B cell (primary cell): ENCODE measurements around the gene DDR2. TPM values are rescaled to one million over a fixed set of nuclear protein-coding genes. Genes with fewer than 3 reads are reported as not detected.

Experiments used
- ATAC-seq: fragments of 200-7000 bp; cut with Tn5 transposase; one replicate; pipeline ENCODE4 v1.10.0; 2021; ENCODE audit warnings: low read depth, mild to moderate bottlenecking, moderate number of reproducible peaks, moderate library complexity
- CTCF ChIA-PET: fragments of 350-600 bp; sonication (Branson Sonifier 250); formaldehyde crosslinking; loops from one replicate; lab custom pipeline; 2021; ENCODE audit warnings: antibody characterized with exemption, inconsistent platforms; lab: Charles Lee
- POLR2A ChIA-PET: fragments of 350-600 bp; sonication (Branson Sonifier 250); formaldehyde crosslinking; loops from one replicate; lab custom pipeline; 2021; ENCODE audit warnings: antibody characterized with exemption; lab: Charles Lee
- DNase-seq: peaks from one replicate; pipeline ENCODE4 v3.0.0; 2013
- H2AFZ ChIP-seq: 2 replicates; pipeline ENCODE4 v1.6.1; 2012; ENCODE audit warnings: mild to moderate bottlenecking, low read depth, low read length; ENCODE audit not compliant: insufficient read depth, poor library complexity, severe bottlenecking
- H3K27ac ChIP-seq, 2 donors: 1 replicate in 1 of 2; 2 replicates in 1 of 2; pipeline ENCODE4 v1.5.1; 2012 to 2013; ENCODE audit warnings: low read length in 2 of 2, mild to moderate bottlenecking in 2 of 2, moderate library complexity in 1 of 2
- H3K27me3 ChIP-seq, 4 experiments: fragments of 200-600 bp in 1 of 4; sonication (generic) in 1 of 4; replicated peaks in 1 of 4; 1 replicate in 2 of 4; 2 replicates in 2 of 4; pipeline versions ENCODE4 v1.6.1 to v1.7.0; 2013 to 2016; ENCODE audit warnings: low read length in 3 of 4, mild to moderate bottlenecking in 2 of 4, mixed read lengths in 1 of 4, moderate library complexity in 1 of 4; ENCODE audit not compliant: insufficient read depth in 4 of 4, control insufficient read depth in 3 of 4; ENCODE audit errors: control extremely low read depth in 1 of 4
- H3K36me3 ChIP-seq, 2 experiments: replicated peaks in 1 of 2; 1 replicate in 1 of 2; 2 replicates in 1 of 2; pipeline versions ENCODE4 v1.6.1 to v1.7.1; 2013; ENCODE audit warnings: low read length in 1 of 2; ENCODE audit not compliant: insufficient read depth in 2 of 2, control insufficient read depth in 1 of 2; ENCODE audit errors: control extremely low read depth in 1 of 2, extremely low read depth in 1 of 2
- H3K4me1 ChIP-seq, 2 donors: fragments of 200-600 bp in 1 of 2; sonication (generic) in 1 of 2; 1 replicate in 1 of 2; 2 replicates in 1 of 2; pipeline versions ENCODE4 v1.5.1 to v1.6.1; 2013 to 2017; ENCODE audit warnings: low read length in 2 of 2; ENCODE audit not compliant: control insufficient read depth in 2 of 2, insufficient read depth in 2 of 2
- H3K4me2 ChIP-seq: replicated peaks from 2 replicates; pipeline ENCODE3; 2012; ENCODE audit warnings: mild to moderate bottlenecking, low read depth, low read length; ENCODE audit not compliant: poor library complexity, severe bottlenecking
- H3K4me3 ChIP-seq, 5 experiments: fragments of 200-600 bp in 1 of 5; sonication (generic) in 1 of 5; 1 replicate in 3 of 5; 2 replicates in 2 of 5; pipeline versions ENCODE4 v1.5.1 to v1.7.0; 2011 to 2016; ENCODE audit warnings: low read length in 4 of 5, mild to moderate bottlenecking in 4 of 5, low read depth in 2 of 5, control low read depth in 1 of 5, moderate library complexity in 1 of 5; ENCODE audit not compliant: insufficient read depth in 1 of 5; ENCODE audit errors: control extremely low read depth in 1 of 5, extremely low read depth in 1 of 5
- H3K79me2 ChIP-seq: fragments of 200-600 bp; sonication (generic); one replicate; pipeline ENCODE4 v1.6.0; 2016; ENCODE audit warnings: low read length; ENCODE audit not compliant: control insufficient read depth, insufficient read depth
- H3K9ac ChIP-seq: fragments of 200-600 bp; sonication (generic); 2 replicates; pipeline ENCODE4 v1.6.1; 2017; ENCODE audit warnings: mild to moderate bottlenecking, low read length, moderate library complexity
- H3K9me3 ChIP-seq, 3 donors: one replicate each; pipeline versions ENCODE4 v1.6.1 to v1.7.1; 2013; ENCODE audit warnings: low read length in 2 of 3; ENCODE audit not compliant: control insufficient read depth in 2 of 3, insufficient read depth in 1 of 3; ENCODE audit errors: control extremely low read depth in 1 of 3
- H4K20me1 ChIP-seq: 2 replicates; pipeline ENCODE4 v1.6.0; 2012; ENCODE audit warnings: mild to moderate bottlenecking, low read length; ENCODE audit not compliant: insufficient read depth, control insufficient read depth, poor library complexity, severe bottlenecking
- H3K27ac Mint-ChIP-seq: one replicate; pipeline ENCODE4 v1.8.0; 2021; ENCODE audit warnings: mixed read lengths
- H3K27me3 Mint-ChIP-seq: one replicate; pipeline ENCODE4 v1.8.0; 2021; ENCODE audit warnings: mixed read lengths
- H3K4me1 Mint-ChIP-seq: one replicate; pipeline ENCODE4 v1.8.0; 2021; ENCODE audit warnings: mixed read lengths
- H3K4me3 Mint-ChIP-seq: one replicate; pipeline ENCODE4 v1.8.0; 2021; ENCODE audit warnings: mixed read lengths
- H3K9me3 Mint-ChIP-seq: one replicate; pipeline ENCODE4 v1.8.0; 2022; ENCODE audit warnings: mixed read lengths; ENCODE audit not compliant: insufficient read depth
- EZH2 ChIP-seq: IDR thresholded peaks from 2 replicates; pipeline ENCODE4 v1.6.1; 2012; ENCODE audit warnings: borderline replicate concordance, low read depth, mild to moderate bottlenecking, moderate library complexity, low read length; ENCODE audit not compliant: insufficient read depth, poor library complexity, severe bottlenecking
- WGBS: methylation state at CpG from one replicate; pipeline ENCODE4 v1.1.5; 2013; ENCODE audit warnings: missing lambda C conversion rate; ENCODE audit not compliant: insufficient coverage; 5-methylcytosine and 5-hydroxymethylcytosine counted together
- intact Hi-C: fragments of 100-400 bp; cut with micrococcal nuclease; formaldehyde crosslinking; loops from one replicate; pipeline ENCODE4 v1.10.0; 2022
- polyA plus RNA-seq: library from polyadenylated mRNA; depleted of rRNA; stranded (reverse); fragments of >200 nt; gene quantifications from 2 replicates; pipeline ENCODE4 v1.2.3, GENCODE V29; 2012
- total RNA-seq, 2 donors: library from RNA; stranded (reverse); fragments of 120-200 nt in 1 of 2; gene quantifications; 1 replicate in 1 of 2; 2 replicates in 1 of 2; pipeline versions ENCODE4 v1.2.3 to v1.2.4, GENCODE V29; 2013 to 2022
- TF ChIP-seq, protein P1 (sequence below): fragments of 200-600 bp; IDR thresholded peaks from one replicate; pipeline ENCODE4 v1.8.0; 2022; ENCODE audit warnings: antibody characterized with exemption, mild to moderate bottlenecking

DDR2 gene
- total and polyA plus RNA-seq, 2 donors (not counting 1 experiment from before 2014, with no cell fraction given), result 0.12 to 0.24 TPM

DNA sequence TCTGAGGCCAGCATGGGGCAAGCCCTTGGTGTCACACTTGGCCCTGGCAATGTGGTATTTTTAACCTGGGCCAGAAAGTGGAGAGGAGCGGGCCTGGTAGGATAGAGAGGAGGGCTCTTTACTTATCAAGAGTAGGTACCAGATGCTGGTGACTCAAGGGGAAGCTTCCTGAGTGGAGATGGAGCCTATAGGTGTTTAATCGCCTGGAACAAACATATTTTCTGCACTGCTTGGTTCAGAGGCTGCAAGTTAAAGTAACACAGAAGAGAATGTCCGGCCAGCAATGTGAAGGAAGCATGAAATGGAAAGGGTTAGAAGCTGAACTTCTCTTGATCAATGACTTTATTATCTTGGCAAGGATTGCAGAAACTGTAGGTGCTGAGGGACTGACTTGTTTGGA lies 74.3 kb downstream of the DDR2 start:
- Histone ChIP-seq H3K79me2 (no peaks in the 10 kb centered on the region), H3K36me3 (no peaks in the 10 kb centered on the region), H3K4me1 (no peaks in the 10 kb centered on the region), H3K27ac (no peak overlapping the region), H3K27me3 (no peaks in the 10 kb centered on the region), H3K9ac (no peak overlapping the region), H3K4me2 (no peak overlapping the region), H3K4me3 (no peak overlapping the region), H3K9me3 (no peaks in the 10 kb centered on the region), H4K20me1 (no peaks in the 10 kb centered on the region), H2AFZ (no peak overlapping the region)
- WGBS, result 100% methylated on average over 2 of the region's 3 CpGs
- ATAC-seq, result no peak
- ChIA-PET CTCF (no interaction called here), POLR2A (no interaction called here)
- no peaks in the 10 kb centered on the region for H3K27me3 Mint-ChIP-seq
- H3K9me3 Mint-ChIP-seq, result no peaks in the 10 kb centered on the region
- no peak overlapping the region for H3K4me3 Mint-ChIP-seq
- no peak for DNase-seq
- no peaks in the 10 kb centered on the region for H3K4me1 Mint-ChIP-seq
- intact Hi-C loops, result no loop called here
- H3K27ac Mint-ChIP-seq, result no peak overlapping the region
- TF ChIP-seq, protein P1, sequence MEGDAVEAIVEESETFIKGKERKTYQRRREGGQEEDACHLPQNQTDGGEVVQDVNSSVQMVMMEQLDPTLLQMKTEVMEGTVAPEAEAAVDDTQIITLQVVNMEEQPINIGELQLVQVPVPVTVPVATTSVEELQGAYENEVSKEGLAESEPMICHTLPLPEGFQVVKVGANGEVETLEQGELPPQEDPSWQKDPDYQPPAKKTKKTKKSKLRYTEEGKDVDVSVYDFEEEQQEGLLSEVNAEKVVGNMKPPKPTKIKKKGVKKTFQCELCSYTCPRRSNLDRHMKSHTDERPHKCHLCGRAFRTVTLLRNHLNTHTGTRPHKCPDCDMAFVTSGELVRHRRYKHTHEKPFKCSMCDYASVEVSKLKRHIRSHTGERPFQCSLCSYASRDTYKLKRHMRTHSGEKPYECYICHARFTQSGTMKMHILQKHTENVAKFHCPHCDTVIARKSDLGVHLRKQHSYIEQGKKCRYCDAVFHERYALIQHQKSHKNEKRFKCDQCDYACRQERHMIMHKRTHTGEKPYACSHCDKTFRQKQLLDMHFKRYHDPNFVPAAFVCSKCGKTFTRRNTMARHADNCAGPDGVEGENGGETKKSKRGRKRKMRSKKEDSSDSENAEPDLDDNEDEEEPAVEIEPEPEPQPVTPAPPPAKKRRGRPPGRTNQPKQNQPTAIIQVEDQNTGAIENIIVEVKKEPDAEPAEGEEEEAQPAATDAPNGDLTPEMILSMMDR, result no peak
- no peak for TF ChIP-seq EZH2

DNA sequence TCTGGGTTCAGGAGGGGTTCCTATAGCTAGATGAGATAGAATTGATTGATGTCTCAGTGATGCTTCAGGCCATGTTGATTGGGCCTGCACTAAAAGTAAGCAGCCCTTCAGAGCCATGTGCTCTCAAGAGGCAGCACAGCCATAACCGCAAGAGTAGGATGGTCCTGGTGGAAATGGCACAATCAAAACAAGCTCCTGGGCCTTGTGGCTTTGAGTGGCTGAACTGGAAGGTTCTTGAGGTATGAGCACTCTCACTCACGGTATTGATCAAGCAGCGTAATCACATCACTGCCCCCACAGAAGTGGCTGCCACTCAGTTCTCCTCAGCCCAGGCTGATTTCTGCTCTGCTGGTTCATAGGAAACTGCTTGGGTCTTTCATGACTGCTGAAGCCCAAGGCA lies 76.0 kb downstream of the DDR2 start:
- Histone ChIP-seq H3K4me2 (no peak overlapping the region), H4K20me1 (no peaks in the 10 kb centered on the region), H3K9me3 (no peaks in the 10 kb centered on the region), H3K4me3 (no peak overlapping the region), H3K36me3 (no peaks in the 10 kb centered on the region), H3K27ac (no peak overlapping the region), H3K79me2 (no peaks in the 10 kb centered on the region), H2AFZ (no peak overlapping the region), H3K4me1 (no peaks in the 10 kb centered on the region), H3K27me3 (no peaks in the 10 kb centered on the region), H3K9ac (no peak overlapping the region)
- H3K4me1 Mint-ChIP-seq, result no peaks in the 10 kb centered on the region
- TF ChIP-seq, protein P1, result no peak
- TF ChIP-seq EZH2, result no peak
- ChIA-PET POLR2A (no interaction called here), CTCF (no interaction called here)
- 86% methylated on average over 3 of the region's 3 CpGs for WGBS
- intact Hi-C loops, result no loop called here
- H3K27ac Mint-ChIP-seq, result no peak overlapping the region
- DNase-seq, result no peak
- H3K9me3 Mint-ChIP-seq, result no peaks in the 10 kb centered on the region
- no peaks in the 10 kb centered on the region for H3K27me3 Mint-ChIP-seq
- ATAC-seq, result no peak
- no peak overlapping the region for H3K4me3 Mint-ChIP-seq
